Bronchial epithelial cell (primary cell): ENCODE measurements around the gene SYNPR. TPM values are rescaled to one million over a fixed set of nuclear protein-coding genes. Genes with fewer than 3 reads are reported as not detected.

ENCODE experiments used
- DNase-seq: peaks from one replicate; pipeline ENCODE4 v3.0.0-alpha.2; 2010; ENCODE audit warnings: low read depth
- FAIRE-seq: peaks from 2 replicates; lab custom pipeline; 2011; peaks lifted over from hg19 to GRCh38; lab: Jason Lieb, UNC
- H3K27me3 ChIP-seq: 2 replicates; pipeline ENCODE4 v1.5.1; 2011; ENCODE audit warnings: low read length; ENCODE audit not compliant: control insufficient read depth, insufficient read depth
- H3K36me3 ChIP-seq: 2 replicates; pipeline ENCODE4 v1.5.1; 2011; ENCODE audit warnings: low read length; ENCODE audit not compliant: control insufficient read depth, insufficient read depth
- H3K4me3 ChIP-seq: 2 replicates; pipeline ENCODE4 v1.5.1; 2011; ENCODE audit warnings: mild to moderate bottlenecking, low read depth, low read length, control low read depth
- total RNA-seq: library from RNA; depleted of rRNA; stranded (reverse); fragments of >200 nt; gene quantifications from 2 replicates; pipeline ENCODE4 v1.2.1, GENCODE V29; 2014
- TF ChIP-seq, protein P1 (sequence below): IDR thresholded peaks from 2 replicates; pipeline ENCODE4 v1.5.1; 2011; ENCODE audit warnings: mild to moderate bottlenecking, moderate library complexity, low read length, control low read depth, inconsistent platforms; ENCODE audit not compliant: insufficient read depth, severe bottlenecking

SYNPR gene
- total RNA-seq, 1 donor from 2014 or later = not detected

DNA sequence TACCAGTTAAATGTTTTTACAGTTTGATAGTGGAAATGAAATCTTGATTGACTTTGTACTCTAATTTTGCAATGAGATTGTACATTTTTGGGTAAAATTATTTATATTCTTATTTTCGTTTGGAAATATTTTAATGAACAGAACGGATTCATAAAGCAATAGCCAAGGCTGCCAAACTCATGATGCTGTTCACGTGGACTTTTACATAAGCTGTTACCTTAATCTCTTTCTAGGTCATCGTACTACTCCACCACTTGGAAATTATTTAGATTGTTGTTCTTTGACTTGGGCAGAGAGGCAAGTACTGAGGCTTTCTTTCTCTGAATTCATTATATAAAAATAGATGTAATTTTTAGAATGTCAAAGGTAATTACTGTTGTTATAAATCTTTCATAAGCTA is 16.2 kb downstream of the SYNPR start:
- DNase-seq (no peak), FAIRE-seq (no peak)
- no peak overlapping the region for H3K4me3 ChIP-seq
- H3K27me3 ChIP-seq = no peaks in the 10 kb centered on the region
- TF ChIP-seq, protein P1, sequence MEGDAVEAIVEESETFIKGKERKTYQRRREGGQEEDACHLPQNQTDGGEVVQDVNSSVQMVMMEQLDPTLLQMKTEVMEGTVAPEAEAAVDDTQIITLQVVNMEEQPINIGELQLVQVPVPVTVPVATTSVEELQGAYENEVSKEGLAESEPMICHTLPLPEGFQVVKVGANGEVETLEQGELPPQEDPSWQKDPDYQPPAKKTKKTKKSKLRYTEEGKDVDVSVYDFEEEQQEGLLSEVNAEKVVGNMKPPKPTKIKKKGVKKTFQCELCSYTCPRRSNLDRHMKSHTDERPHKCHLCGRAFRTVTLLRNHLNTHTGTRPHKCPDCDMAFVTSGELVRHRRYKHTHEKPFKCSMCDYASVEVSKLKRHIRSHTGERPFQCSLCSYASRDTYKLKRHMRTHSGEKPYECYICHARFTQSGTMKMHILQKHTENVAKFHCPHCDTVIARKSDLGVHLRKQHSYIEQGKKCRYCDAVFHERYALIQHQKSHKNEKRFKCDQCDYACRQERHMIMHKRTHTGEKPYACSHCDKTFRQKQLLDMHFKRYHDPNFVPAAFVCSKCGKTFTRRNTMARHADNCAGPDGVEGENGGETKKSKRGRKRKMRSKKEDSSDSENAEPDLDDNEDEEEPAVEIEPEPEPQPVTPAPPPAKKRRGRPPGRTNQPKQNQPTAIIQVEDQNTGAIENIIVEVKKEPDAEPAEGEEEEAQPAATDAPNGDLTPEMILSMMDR = no peak
- H3K36me3 ChIP-seq = no peaks in the 10 kb centered on the region

DNA sequence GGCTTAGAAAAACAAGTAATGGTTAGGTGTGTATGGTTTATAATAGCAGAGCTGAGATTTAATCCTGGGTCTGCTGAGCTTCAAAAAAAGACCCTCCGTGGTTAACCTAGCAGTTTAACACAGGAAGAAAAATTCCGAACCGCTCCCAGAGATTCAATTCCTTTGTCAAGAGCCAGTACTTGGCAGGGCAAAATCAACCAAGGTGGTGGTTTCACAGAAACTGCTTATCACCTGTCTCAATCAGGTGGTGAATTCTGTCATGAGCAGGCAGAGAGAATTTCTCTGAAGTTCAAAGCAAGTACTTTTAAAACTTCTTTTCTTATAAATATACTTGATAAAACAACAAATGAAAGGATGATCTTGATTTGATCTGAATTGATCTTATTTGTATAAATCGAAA is 17.2 kb downstream of the SYNPR start:
- FAIRE-seq (no peak), DNase-seq (no peak)
- TF ChIP-seq, protein P1 = no peak
- Histone ChIP-seq H3K4me3 (no peak overlapping the region), H3K36me3 (no peaks in the 10 kb centered on the region), H3K27me3 (no peaks in the 10 kb centered on the region)

- DNase-seq (no peak), FAIRE-seq (no peak)
- no peaks in the 10 kb centered on the region for H3K27me3 ChIP-seq
- TF ChIP-seq, protein P1 = no peak
- no peak overlapping the region for H3K4me3 ChIP-seq
- no peaks in the 10 kb centered on the region for H3K36me3 ChIP-seq
Measured at GRCh38 chr3:63295806-63296205, 17.7 kb downstream of the SYNPR start.

DNA sequence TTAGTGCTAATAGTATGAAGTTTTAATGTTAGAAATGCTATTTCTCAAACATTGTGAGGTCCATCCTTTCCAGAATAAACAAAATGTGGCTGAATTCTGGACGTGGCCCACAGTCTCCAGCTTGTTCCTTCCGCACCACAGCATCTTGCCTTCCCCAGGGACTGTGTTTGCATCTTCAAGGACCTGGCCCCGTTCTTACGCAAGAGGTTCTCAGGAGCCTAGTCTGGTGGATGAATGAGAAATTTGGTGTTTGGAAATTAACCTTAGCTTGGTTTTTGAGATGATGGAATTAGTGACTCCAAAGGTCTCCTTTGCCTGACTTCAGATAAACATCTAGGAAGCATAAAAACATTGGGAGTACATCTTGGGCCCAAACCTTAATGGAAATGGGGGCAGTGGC is 18.1 kb downstream of the SYNPR start:
- no peaks in the 10 kb centered on the region for H3K27me3 ChIP-seq
- no peaks in the 10 kb centered on the region for H3K36me3 ChIP-seq
- TF ChIP-seq, protein P1 = no peak
- FAIRE-seq = no peak
- H3K4me3 ChIP-seq = no peak overlapping the region
- DNase-seq = no peak

- H3K27me3 ChIP-seq = no peaks in the 10 kb centered on the region
- H3K4me3 ChIP-seq = no peak overlapping the region
- TF ChIP-seq, protein P1 = no peak
- DNase-seq (peak; percentile 65), FAIRE-seq (no peak)
- no peaks in the 10 kb centered on the region for H3K36me3 ChIP-seq
Measured at GRCh38 chr3:63303238-63303637, 25.1 kb downstream of the SYNPR start.

DNA sequence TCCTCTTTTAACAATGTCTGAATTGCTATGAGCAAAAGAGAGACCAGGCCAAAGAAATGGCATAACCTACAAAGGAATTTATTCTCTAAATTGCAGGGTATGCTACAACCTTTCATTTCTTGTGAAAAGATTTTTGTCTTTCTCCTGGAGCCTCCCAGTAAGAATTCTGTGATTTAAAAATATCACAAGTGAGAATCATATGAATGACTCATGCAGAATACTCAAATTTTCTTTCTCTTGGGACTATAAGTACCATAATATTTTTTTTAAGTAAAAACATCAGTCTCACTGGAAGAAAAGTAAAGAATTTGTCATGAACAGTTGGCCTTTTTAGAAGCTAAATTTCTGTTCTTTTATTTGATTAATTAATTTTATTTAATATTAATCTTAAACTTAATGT is 26.3 kb downstream of the SYNPR start:
- Histone ChIP-seq H3K36me3 (no peaks in the 10 kb centered on the region), H3K27me3 (no peaks in the 10 kb centered on the region), H3K4me3 (no peak overlapping the region)
- DNase-seq = no peak
- TF ChIP-seq, protein P1 = no peak
- no peak for FAIRE-seq
